Cortex of kidney (tissue), 1 donor: ENCODE measurements around the gene HYLS1.

Experiments
- DNase-seq: peaks from one replicate; lab custom pipeline; 2025; lab: John Stamatoyannopoulos, UW

HYLS1 gene

GRCh38 chr11:125934473-125934872 lies 47.0 kb downstream of the HYLS1 start:
- DNase-seq, result no peak

- DNase-seq, result no peak
Observed at GRCh38 chr11:125935056-125935455, 47.6 kb downstream of the HYLS1 start.

- DNase-seq, result no peak
Observed at GRCh38 chr11:125935618-125936199, 48.2 kb downstream of the HYLS1 start.

GRCh38 chr11:125938418-125938817 lies 51.0 kb downstream of the HYLS1 start:
- no peak for DNase-seq

GRCh38 chr11:125939081-125939521 lies 51.6 kb downstream of the HYLS1 start:
- DNase-seq, result no peak

DNA sequence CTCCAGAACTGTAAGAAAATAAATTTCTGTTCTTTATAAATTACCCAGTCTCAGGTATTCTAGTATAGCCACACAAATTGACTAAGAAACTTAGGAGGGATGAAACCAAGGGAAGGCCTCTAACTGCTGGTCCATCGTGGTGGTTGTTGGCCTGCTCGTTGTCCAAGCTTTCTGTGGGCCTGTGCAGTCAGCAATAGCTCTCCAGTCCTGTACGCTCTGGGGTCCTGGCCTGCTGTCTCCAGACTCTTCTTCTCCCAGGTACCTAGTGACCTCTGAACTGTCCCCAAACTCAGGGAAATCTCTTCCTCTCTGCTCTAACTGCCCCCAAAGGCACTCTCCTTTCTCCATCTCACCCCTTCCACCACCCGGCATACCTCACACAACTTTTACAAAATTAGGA lies 52.7 kb downstream of the HYLS1 start:
- no peak for DNase-seq

- DNase-seq, result no peak
Observed at GRCh38 chr11:125941267-125941618, 53.8 kb downstream of the HYLS1 start.

- no peak for DNase-seq
Observed at GRCh38 chr11:125941619-125942611, 54.4 kb downstream of the HYLS1 start.

DNA sequence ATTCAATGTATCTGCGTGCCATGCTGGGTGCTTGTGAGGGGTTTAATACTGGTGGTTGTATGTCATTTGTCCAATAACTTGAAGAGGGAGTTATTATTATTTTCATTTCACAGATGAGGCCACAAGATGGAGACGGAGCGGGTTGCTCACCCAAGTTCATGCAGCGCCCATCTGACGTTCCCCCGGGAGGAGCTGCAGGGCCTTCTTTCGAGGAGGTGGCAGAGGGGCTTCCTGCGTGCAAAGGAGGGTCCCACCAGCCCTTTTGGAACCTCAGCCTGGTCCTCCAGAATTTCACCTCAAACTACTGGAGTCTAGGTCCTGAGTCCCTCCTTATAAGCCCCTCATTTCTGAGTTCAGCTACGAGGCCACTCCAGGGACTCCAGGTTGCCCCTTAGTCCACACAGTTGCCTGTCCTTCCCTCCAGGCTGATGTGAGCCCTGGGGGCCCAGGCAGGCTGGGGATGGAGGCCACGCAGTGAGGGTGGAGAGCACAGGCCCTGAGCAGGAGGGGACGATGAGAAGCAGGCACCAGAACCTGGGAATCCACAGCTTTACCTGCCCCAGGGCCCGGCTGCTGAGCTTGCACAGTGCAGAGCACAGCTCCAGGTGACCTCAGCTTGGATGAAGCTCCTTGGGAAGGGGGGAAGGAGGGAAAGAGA lies 55.4 kb downstream of the HYLS1 start:
- DNase-seq, result no peak

GRCh38 chr11:125943661-125944349 lies 56.3 kb downstream of the HYLS1 start:
- DNase-seq, result no peak

GRCh38 chr11:125944350-125945010 lies 57.0 kb downstream of the HYLS1 start:
- DNase-seq, result no peak

- no peak for DNase-seq
Observed at GRCh38 chr11:125945011-125945796, 57.7 kb downstream of the HYLS1 start.

DNA sequence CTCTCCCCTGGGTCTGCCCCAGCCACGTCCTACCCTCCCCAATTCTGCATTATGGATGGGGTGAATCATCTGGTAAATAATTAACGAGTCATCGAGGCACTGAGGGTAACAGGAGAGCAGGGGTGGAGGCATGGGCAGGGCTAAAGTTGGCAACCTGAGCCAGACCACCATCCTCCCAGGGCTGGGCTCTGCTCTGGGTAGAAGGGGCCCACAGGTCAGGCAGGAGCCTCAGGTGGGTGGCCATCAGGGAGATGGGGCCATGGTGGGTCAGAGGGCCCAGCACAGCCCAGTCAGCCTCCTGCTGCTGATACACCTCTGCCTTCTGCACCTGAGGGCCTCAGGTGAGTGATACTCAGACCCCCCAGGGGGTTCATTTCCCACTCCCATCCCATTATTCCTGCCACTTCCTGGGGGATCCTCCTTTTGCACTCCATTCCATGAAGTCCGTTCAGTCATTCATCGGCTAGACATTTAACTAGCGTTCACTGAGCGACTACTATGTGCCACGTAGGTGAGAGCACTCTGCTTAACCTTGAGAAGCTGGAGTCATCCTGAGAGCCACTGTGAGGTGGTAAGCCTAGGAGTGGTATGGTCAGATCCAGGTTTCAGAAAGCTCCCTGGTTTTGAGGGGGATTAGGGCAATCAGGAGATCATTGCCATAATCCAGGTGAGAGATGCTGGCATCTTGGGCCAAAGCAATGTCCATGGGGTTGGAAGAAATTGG lies 58.5 kb downstream of the HYLS1 start, which contains the start of gene VSIG10L2:
VSIG10L2 (plus strand) TSS at position 248 of the 724 bp plus-strand sequence; CDS start at position 260, 12 bp downstream.
- DNase-seq, result no peak

DNA sequence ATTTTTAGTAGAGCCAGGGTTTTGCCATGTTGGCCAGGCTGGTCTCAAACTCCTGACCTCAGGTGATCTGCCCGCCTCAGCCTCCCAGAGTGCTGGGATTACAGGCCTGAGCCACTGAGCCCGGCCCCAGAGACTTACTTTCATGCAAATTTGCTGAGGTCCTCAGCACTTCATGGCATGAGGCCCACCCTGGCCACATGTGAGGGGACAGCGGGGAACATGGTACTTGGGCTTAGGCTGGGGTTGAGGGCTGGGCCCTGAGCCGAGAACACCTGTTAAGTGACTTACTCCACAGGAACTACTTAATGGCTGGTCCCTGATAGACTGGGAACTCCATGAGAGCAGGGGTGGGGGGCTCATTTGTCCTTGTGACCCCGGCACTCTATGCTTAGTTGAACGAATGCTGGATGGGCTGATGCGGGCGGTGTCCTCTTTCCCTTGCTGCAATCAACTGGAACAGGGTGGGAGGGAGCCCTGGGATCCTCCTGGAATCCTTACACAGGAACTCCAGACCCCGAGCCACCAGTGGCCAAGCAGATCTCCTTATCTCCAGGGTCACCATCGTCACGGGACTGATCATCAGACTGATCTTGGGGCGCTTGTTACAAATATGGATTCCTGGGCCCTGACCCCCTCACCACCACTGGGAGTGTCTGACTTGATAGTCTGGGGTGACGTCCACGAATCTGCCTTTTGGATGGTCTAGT lies 59.4 kb downstream of the HYLS1 start:
- DNase-seq, result no peak

DNA sequence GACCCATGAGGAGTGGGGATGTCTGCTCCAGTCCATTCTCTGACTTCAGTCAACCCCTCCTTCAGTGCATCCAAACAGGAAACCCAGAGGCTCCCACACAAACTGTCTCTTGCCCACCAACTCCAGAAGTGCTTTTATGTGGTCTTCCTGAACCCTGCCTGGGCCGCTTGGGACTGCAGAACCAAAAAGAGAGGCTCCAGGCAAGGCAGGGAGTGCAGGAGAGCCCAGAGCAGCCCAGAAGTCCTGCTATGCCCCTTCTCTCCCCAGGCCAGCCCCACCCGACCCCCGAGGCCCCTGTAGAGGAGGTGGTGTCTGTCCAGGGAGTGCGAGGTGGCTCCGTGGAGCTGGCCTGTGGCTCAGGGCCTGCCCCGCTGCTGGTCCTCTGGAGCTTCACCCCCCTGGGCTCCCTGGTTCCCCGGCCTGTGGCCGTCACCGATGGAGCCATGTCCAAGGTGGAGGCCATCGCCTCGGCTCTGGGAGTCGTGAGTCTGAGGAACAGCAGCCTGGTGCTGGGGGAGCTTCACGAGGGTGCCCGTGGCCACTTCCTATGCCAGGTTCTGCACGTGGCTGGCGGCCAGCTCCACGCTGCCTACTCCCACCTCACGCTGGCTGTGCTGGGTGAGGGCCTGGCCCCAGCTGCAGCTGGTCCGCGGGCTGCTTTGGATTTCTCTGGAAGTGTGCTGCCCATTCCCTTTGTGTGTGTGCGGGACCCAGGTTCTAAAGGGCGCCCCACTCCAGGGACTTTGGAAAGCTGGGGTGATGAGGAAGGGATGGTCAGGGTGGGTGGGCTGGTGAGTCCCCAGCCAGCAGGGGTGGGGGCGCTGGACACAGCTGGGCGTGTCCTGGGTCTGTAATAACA lies 60.2 kb downstream of the HYLS1 start:
- DNase-seq, result no peak

DNA sequence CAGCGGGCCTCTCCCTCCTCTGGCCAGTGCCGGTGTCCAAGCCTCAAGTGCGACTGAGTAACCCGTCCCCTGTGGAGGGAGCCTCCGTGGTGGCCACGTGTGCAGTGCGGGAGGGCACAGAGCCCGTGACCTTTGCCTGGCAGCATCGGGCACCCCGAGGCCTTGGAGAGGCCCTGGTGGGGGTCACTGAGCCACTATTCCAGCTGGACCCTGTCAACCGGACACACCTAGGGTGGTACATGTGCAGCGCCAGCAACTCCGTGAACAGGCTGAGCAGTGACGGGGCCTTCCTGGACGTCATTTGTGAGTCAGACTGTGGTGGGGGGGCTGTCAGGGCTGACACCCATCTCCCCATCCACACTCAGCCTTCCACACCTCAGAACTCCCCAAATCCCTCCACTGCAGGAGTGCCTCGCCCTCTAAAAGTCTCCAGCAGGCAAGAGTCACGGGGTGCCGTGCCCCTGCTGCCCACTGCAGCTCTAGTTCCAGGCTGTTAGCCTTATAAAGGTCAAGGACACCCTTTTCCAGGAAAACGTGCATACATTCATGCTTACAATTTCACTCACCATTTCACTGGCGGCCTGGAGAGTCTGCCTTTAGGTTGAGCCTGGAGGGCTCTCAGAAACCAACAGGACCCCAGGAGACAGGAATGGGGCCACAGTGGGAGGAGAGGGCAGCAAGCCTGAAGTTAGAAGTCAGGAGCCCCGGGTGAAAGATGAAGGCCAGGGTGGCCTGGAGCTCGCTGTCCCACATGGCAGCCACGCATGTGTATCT lies 61.0 kb downstream of the HYLS1 start:
- no peak for DNase-seq
